ENCODE results near the gene TEX19.

The TEX19 gene

DNA sequence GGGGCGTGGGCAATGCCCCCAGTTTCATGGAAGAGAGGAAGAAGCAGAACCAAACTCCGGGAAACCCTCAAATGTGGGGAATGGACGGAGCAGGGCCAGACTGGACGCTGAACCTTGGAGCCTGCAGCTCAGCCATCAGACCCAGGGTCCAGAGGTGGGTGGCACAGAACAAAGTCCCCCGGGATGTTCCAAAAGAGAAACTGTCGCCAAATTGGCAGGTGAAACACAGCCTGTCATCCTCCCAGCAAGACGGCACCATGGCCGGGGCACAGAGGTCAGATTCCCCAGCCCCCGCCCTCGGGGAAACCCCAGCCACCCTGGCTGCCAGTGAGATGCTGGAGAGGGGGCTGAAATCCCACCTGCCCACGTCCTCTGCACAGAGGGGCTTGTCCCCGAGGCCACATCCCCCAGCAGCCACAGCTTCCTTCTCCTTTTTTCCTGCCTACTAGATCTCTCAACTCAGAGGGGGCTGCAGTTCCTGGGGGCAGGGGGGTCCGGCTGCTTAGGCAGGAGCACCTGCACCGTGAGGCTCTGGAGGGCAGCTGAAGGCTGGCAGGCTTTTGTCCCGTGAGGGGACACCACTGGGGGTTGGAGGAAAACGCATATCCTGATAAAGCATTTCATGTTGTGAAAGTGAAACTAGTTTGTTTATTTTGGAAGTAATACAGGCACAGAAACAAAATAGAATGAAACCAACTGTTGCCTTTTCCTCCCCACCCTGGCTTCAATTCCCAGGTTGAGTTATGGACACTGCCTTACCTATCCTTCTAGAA is 24.2 kb upstream of the TEX19 start:
- TF ChIP-seq, protein P1, sequence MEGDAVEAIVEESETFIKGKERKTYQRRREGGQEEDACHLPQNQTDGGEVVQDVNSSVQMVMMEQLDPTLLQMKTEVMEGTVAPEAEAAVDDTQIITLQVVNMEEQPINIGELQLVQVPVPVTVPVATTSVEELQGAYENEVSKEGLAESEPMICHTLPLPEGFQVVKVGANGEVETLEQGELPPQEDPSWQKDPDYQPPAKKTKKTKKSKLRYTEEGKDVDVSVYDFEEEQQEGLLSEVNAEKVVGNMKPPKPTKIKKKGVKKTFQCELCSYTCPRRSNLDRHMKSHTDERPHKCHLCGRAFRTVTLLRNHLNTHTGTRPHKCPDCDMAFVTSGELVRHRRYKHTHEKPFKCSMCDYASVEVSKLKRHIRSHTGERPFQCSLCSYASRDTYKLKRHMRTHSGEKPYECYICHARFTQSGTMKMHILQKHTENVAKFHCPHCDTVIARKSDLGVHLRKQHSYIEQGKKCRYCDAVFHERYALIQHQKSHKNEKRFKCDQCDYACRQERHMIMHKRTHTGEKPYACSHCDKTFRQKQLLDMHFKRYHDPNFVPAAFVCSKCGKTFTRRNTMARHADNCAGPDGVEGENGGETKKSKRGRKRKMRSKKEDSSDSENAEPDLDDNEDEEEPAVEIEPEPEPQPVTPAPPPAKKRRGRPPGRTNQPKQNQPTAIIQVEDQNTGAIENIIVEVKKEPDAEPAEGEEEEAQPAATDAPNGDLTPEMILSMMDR (IDR thresholded peaks at IDR 0.05; ENCODE audit: insufficient read depth, low read length, missing control alignments) = no peak
- H3K4me3 ChIP-seq (ENCODE audit: low read depth, low read length) = peak overlapping the region; percentile 30
- CTCF ChIA-PET = interaction anchor here (1.5 to 2.7 kb wide), 3 partner anchors 9 to 33 kb away, joined by 4 to 8 read pairs (median 4); no protein-coding TSS in a partner anchor
- POLR2A ChIA-PET = interaction anchor here (0.6 kb wide), 1 partner anchor 80 kb away, joined by 3 read pairs; no protein-coding TSS in a partner anchor
- DNase-seq (ENCODE audit: low read depth, low spot score) = no peak

DNA sequence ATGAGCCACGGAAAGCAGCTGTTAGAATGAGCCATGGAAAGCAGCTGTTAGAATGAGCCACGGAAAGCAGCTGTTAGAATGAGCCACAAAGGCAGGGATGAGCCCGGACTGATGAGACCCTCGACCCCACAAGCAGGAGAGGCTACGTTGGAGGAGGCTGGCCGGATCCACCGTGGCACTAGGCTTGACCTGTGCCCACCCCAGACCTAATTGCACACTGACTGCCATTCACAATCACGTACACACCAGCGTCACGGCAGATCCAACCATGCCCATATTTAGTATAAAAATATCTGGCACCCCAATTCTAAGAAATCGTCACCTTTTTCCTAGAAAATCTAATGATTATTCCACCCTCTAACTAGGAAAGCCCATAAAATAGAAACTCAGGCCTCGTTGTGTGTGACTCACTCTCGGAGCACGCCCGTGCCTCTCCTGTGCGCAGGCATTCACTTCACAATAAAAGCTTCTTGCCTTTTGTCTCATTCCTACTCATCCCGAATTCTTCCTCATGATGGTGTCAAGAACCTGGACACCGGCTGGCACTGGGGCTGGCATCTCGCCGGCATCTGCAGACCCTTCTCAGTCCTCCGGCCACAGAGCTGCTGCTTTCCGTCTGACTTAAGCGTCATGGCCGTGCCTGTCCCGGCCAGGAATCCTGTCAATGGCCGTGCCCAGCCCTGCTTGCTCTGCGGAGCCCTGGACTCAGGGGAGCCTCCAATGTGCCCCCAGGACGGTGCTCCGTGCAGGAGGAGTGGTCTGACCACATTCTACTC is 20.0 kb upstream of the TEX19 start:
- TF ChIP-seq, protein P1 (IDR thresholded peaks at IDR 0.05; ENCODE audit: insufficient read depth, low read length, missing control alignments) = no peak
- POLR2A ChIA-PET = no interaction called here
- peak overlapping the region; percentile 12; the same call in 1 of the 2 replicates for H3K4me3 ChIP-seq (ENCODE audit: low read depth, low read length)
- CTCF ChIA-PET = interaction anchor here (0.6 to 3.0 kb wide), 8 partner anchors 11 to 133 kb away, joined by 3 to 21 read pairs (median 3); no protein-coding TSS in a partner anchor
- no peak for DNase-seq (ENCODE audit: low read depth, low spot score)

DNA sequence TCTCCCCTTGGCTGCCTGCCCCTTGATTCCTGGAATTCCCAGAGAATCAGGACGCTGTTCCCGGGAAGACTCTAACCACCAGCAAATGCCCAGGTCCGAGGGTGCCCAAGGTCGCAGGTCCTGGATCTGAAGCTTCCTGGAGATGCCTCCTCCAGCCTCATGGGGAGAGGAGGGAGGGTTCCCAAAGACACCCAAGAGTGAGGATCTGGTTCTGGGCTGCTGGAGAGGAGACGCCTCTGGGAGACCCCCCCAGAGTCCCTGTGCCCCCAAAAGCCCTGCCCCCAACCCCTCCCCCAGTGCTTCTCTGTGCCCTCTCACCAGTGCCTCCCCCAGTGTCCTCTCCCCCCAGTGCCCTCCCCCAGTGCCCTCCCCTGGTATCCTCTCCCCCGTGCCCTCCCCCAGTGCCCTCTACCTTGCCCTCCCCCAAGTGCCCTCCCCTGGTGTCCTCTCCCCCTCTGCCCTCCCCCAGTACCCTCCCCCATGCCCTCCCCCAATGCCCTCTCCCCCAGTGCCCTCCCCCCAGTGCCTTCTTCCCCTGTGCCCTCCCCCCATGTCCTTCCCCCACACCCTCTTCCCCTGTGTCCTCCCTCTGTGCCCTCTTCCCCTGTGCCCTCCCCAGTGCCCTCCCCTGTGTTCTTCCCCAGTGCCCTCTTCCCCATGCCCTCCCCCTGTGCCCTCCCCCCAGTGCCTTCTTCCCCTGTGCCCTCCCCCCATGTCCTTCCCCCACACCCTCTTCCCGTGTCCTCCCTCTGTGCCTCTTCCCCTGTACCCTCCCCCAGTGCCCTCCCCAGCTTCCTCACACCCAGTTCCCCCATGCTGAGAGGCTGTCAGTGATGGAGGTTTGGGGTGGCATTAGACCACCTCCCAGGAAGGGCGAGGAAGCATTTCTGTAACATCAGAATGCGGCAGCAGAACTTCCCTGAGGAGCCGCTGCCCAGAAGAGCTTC is 19.1 kb upstream of the TEX19 start:
- CTCF ChIA-PET = interaction anchor here (1.0 to 3.0 kb wide), 3 partner anchors 10 to 39 kb away, joined by 3 to 21 read pairs (median 13); no protein-coding TSS in a partner anchor
- H3K4me3 ChIP-seq (ENCODE audit: low read depth, low read length) = peak overlapping the region; percentile 12; the same call in 1 of the 2 replicates
- no peak for DNase-seq (ENCODE audit: low read depth, low spot score)
- TF ChIP-seq, protein P1 (IDR thresholded peaks at IDR 0.05; ENCODE audit: insufficient read depth, low read length, missing control alignments) = no peak
- POLR2A ChIA-PET = no interaction called here

DNA sequence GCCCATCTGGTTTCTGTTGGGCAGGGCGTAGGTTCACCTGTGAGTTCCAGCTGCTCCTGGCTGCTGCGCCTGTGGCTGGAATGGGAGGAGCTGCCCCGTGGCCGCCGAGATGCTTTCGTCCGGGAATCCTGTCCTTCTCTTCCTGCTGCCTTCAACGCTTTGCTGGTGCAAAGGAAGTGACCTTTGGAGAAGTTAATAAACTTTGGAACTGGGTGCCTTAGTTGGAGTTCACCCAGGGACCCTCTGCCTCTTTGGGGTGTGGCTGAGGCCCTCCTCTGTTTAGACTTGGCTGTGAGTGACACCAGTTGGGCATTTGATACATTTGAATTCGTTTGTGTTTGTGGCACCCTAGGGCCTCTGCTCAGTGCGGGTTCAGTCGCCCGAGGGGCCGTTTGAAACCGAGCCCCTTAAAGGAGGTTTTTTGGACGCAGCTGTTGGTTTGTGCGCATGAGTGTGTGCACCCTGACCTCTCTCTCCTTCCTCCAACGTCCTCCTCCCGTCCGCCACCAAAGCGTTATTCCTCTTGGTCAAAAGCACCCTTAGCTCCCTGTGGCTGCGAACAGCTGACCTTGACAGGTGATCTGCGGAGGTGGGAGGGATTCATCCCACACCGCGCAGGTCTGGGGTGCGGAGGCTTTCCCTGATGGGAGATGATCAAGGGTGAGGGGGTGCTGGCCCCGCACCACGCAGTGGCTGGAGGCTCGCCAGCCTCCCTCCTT is 16.5 kb upstream of the TEX19 start:
- no peak overlapping the region for H3K4me3 ChIP-seq (ENCODE audit: low read depth, low read length)
- TF ChIP-seq, protein P1 (IDR thresholded peaks at IDR 0.05; ENCODE audit: insufficient read depth, low read length, missing control alignments) = no peak
- POLR2A ChIA-PET = no interaction called here
- no peak for DNase-seq (ENCODE audit: low read depth, low spot score)
- CTCF ChIA-PET = interaction anchor here (0.7 to 2.3 kb wide), 5 partner anchors 8 to 75 kb away, joined by 3 to 8 read pairs (median 4); partner anchors contain the start of genes HEXD and OGFOD3

DNA sequence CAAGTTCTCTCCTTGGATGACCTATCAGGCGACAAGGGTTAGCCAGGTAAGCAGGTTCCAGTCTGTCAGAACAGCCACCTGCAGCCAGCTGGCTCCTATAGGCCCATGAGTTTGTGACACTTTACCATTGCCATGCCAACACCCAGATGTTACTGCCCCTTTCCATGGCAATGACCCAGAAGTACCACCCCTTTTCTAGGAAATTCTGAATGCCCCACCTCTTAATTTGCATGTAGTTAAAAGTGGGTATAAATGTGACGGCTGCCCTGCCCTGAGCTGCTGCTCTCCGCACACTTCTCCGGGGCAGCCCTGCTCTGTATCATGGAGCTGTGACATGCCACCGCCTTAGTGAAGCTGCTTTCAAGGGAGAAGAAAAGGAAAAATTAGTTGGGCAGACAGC is 15.5 kb upstream of the TEX19 start:
- POLR2A ChIA-PET = no interaction called here
- no peak for DNase-seq (ENCODE audit: low read depth, low spot score)

More for the DNA sequence above, 15.5 kb upstream of the TEX19 start:
- CTCF ChIA-PET = interaction anchor here (0.7 to 2.3 kb wide), 5 partner anchors 7 to 74 kb away, joined by 3 to 8 read pairs (median 4); partner anchors contain the start of genes HEXD and OGFOD3
- TF ChIP-seq, protein P1 (IDR thresholded peaks at IDR 0.05; ENCODE audit: insufficient read depth, low read length, missing control alignments) = no peak
- no peak overlapping the region for H3K4me3 ChIP-seq (ENCODE audit: low read depth, low read length)
